Measurements from ENCODE around the gene RPL10A. TPM values are rescaled to one million over a fixed set of nuclear protein-coding genes. Genes with fewer than 3 reads are reported as not detected.

The RPL10A gene
- total RNA-seq, 2 donors from 2014 or later = 897 to 2,172 TPM

DNA sequence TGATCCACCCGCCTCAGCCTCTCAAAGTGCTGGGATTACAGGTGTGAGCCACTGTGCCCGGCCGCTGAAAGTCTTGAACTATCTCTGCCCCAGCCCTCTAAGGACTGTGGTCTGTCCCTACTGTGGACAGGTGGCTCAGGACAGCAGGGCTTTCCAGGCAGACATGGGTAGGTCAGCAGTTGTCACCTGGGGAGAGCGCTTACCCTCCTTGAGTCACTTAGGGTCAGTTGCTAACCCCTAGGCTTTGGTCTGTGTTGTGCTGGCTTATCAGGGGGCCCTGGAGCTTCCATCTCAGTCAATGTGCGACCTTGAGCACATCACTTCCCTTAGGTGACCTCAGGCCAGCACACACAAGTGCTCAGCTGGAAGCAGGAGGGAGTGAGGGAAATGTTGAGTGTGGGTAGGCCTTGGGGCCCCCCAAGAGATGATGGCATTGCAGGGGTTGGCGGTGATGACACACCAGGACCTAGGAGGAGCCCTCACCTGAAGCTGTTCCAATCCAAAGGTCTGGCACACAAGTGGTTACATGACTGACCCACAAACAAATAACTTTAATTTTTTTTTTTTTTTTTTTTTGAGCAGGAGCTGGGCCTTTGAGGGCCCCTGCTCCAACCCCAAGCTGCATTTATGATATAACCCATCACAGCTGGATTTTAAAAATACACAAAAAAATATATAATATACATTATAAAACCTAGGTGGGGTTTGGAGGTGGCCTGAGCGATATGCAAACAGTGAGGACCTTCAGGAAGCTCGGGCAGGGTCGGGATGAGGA is 5.1 kb downstream of the RPL10A start:
- Histone ChIP-seq H3K4me1 (replicated peaks) (no peaks in the 10 kb centered on the region), H3K4me3 (no peak overlapping the region), H3K27me3 (replicated peaks; ENCODE audit: insufficient read depth) (no peaks in the 10 kb centered on the region), H3K9me3 (no peaks in the 10 kb centered on the region), H3K36me3 (peaks cover 0 to 2% of the 10 kb centered on the region in 2 donors), H3K27ac (no peak overlapping the region)
- no peak for DNase-seq (ENCODE audit: low spot score)
- TF ChIP-seq, protein P1, sequence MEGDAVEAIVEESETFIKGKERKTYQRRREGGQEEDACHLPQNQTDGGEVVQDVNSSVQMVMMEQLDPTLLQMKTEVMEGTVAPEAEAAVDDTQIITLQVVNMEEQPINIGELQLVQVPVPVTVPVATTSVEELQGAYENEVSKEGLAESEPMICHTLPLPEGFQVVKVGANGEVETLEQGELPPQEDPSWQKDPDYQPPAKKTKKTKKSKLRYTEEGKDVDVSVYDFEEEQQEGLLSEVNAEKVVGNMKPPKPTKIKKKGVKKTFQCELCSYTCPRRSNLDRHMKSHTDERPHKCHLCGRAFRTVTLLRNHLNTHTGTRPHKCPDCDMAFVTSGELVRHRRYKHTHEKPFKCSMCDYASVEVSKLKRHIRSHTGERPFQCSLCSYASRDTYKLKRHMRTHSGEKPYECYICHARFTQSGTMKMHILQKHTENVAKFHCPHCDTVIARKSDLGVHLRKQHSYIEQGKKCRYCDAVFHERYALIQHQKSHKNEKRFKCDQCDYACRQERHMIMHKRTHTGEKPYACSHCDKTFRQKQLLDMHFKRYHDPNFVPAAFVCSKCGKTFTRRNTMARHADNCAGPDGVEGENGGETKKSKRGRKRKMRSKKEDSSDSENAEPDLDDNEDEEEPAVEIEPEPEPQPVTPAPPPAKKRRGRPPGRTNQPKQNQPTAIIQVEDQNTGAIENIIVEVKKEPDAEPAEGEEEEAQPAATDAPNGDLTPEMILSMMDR (IDR thresholded peaks at IDR 0.05) = no peak
- TF ChIP-seq POLR2AphosphoS5 (IDR thresholded peaks at IDR 0.05) = no peak
- TF ChIP-seq POLR2A (IDR thresholded peaks at IDR 0.05) = no peak
- intact Hi-C loops (cut with DNase I) = no loop called here
- 75% methylated on average over 9 of the region's 9 CpGs for WGBS

DNA sequence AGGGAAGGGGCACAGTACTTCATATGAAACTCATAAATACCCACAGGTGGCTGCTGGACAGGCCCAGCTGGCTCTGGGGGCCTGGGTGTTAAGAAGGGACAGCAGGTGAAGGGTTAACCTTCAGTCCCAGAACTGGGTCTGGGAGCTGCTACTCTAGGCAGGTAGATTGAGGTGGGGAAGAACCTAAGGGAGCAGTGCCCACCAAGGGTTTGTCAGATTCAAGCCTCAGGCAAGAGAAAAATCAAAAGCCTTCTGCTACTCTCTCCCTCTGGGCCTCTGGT is 5.6 kb downstream of the RPL10A start:
- Histone ChIP-seq H3K27me3 (replicated peaks; ENCODE audit: insufficient read depth) (no peaks in the 10 kb centered on the region), H3K4me3 (no peak overlapping the region), H3K27ac (no peak overlapping the region), H3K4me1 (replicated peaks) (no peaks in the 10 kb centered on the region), H3K36me3 (peaks cover 0 to 6% of the 10 kb centered on the region in 2 donors), H3K9me3 (no peaks in the 10 kb centered on the region)
- intact Hi-C loops (cut with DNase I) = no loop called here
- TF ChIP-seq, protein P1 (IDR thresholded peaks at IDR 0.05) = no peak
- no peak for TF ChIP-seq POLR2AphosphoS5 (IDR thresholded peaks at IDR 0.05)
- no peak for TF ChIP-seq POLR2A (IDR thresholded peaks at IDR 0.05)
- no peak for DNase-seq (ENCODE audit: low spot score)

DNA sequence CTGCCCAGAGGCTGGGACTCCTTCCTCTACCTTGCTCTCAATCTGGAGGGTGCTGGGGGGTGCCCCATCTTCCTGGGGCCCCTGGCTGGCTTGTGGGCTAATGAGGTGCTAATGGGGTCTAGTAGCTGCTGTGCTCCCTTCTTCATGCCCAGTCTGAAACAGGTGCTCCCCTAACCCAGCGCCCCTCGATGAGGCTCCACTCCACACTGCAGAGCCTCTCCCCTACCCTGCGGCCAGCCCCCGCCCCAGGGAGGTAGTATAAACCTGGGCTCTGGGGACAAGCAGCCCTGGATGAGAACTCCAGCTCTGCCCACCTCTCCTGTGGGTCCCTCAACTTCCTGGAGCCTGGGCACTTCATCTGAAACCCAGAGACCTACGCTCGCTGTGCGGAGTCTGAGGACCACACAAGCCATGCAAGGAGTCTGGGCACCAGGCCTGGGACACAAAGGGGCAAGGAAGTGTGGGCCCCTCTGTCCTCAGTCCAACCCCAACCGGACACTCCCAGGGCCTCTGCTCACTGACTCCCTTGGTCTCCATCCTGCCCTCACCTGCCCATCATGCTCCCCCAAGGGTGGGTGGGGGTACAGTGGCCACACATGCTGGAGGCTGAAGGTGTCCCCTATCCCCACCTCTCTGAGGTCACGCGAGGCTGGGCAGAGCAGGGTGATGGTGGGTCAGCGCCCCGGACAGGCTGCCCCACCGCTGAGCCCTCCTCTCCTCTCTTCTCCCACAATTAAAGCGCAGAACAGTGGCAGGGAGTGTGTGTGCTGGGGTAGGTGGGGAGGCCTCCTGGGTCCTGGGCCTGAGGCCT is 6.1 kb downstream of the RPL10A start:
- WGBS = 85% methylated on average over 14 of the region's 14 CpGs
- no peaks in the 10 kb centered on the region for H3K9me3 ChIP-seq
- intact Hi-C loops (cut with DNase I) = no loop called here
- no peak overlapping the region for H3K4me3 ChIP-seq
- H3K27ac ChIP-seq = no peak overlapping the region
- H3K36me3 ChIP-seq = peaks cover 0 to 6% of the 10 kb centered on the region in 2 donors
- TF ChIP-seq, protein P1 (IDR thresholded peaks at IDR 0.05) = no peak
- no peaks in the 10 kb centered on the region for H3K27me3 ChIP-seq (replicated peaks; ENCODE audit: insufficient read depth)
- DNase-seq (ENCODE audit: low spot score) = no peak
- no peaks in the 10 kb centered on the region for H3K4me1 ChIP-seq (replicated peaks)

DNA sequence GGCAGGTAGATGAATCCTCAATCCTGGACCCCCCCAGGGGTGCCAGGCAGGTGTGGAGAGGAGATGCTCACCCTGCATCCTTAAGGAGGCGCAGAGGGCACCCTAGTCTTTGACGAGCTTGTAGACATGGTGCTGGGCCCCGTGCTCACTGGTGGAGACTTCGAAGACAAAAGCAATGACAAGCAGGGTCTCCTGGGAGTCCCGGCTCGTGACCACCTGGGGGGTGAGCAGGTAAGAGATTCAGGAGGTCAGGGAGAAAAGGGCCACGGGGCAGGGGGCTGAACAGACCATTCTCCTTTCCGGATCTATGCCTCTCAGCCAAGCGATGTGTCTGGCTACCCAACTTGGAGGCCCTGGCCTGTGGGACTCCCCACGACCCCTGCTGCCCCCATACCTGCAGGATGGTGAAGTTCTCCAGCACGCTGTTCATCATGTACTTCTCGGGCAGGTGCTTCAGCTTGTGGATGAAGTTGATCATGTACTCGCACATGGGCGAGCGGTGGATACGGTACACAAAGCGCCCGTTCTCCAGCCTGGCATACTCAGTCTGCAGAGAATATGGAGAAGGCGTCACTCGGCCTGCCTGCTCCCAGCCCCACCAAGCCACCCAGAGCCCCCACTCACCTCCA is 6.9 kb downstream of the RPL10A start:
- TF ChIP-seq, protein P1 (IDR thresholded peaks at IDR 0.05) = no peak
- TF ChIP-seq POLR2A (IDR thresholded peaks at IDR 0.05) (no peak), POLR2AphosphoS5 (IDR thresholded peaks at IDR 0.05) (no peak)
- intact Hi-C loops (cut with DNase I) = no loop called here
- WGBS = 88% methylated on average over 18 of the region's 20 CpGs
- Histone ChIP-seq H3K36me3 (peaks cover 0 to 6% of the 10 kb centered on the region in 2 donors), H3K27ac (no peak overlapping the region), H3K4me1 (replicated peaks) (no peaks in the 10 kb centered on the region), H3K27me3 (replicated peaks; ENCODE audit: insufficient read depth) (no peaks in the 10 kb centered on the region), H3K9me3 (no peaks in the 10 kb centered on the region), H3K4me3 (no peak overlapping the region)
- no peak for DNase-seq (ENCODE audit: low spot score)

Measured in prostate gland (tissue), 2 donors.